DOHH2 (cell line): ENCODE measurements around the gene SP100.

Experiments
- H3F3A ChIP-seq: fragments of 200-600 bp; sonication (generic), shearing (Covaris generic); 2 replicates; pipeline ENCODE4 v1.6.0; 2016; ENCODE audit warnings: antibody characterized with exemption, mild to moderate bottlenecking; ENCODE audit not compliant: control insufficient read depth, insufficient read depth
- H3K27ac ChIP-seq: fragments of 200-600 bp; sonication (generic); 2 replicates; pipeline ENCODE4 v1.5.1; 2014; ENCODE audit warnings: low read depth, mild to moderate bottlenecking, low read length, moderate library complexity
- H3K27me3 ChIP-seq: fragments of 200-600 bp; sonication (generic); 2 replicates; pipeline ENCODE4 v1.6.1; 2014; ENCODE audit warnings: mild to moderate bottlenecking, low read length, mixed read lengths; ENCODE audit not compliant: control insufficient read depth
- H3K36me3 ChIP-seq: fragments of 200-600 bp; sonication (generic); 2 replicates; pipeline ENCODE4 v1.6.1; 2014; ENCODE audit warnings: mild to moderate bottlenecking, low read length, moderate library complexity, mixed read lengths; ENCODE audit not compliant: control insufficient read depth
- H3K4me1 ChIP-seq: fragments of 200-600 bp; sonication (generic); 2 replicates; pipeline ENCODE4 v1.6.1; 2014; ENCODE audit warnings: mild to moderate bottlenecking, low read length, mixed read lengths; ENCODE audit not compliant: control insufficient read depth
- H3K4me2 ChIP-seq: fragments of 200-600 bp; sonication (generic); 2 replicates; pipeline ENCODE4 v1.6.0; 2014; ENCODE audit warnings: mild to moderate bottlenecking, low read length, moderate library complexity
- H3K4me3 ChIP-seq: fragments of 200-600 bp; sonication (generic); 2 replicates; pipeline ENCODE4 v1.5.1; 2014; ENCODE audit warnings: mild to moderate bottlenecking, low read length, mixed read lengths
- H3K79me2 ChIP-seq: fragments of 200-600 bp; sonication (generic); 2 replicates; pipeline ENCODE4 v1.6.1; 2014; ENCODE audit warnings: mild to moderate bottlenecking, low read length, mixed read lengths; ENCODE audit not compliant: control insufficient read depth
- H3K9me2 ChIP-seq: fragments of 200-600 bp; sonication (generic); replicated peaks from 2 replicates; pipeline ENCODE4 v1.6.1; 2014; ENCODE audit warnings: mild to moderate bottlenecking, low read length, mixed read lengths; ENCODE audit not compliant: control insufficient read depth
- H3K9me3 ChIP-seq: fragments of 200-600 bp; sonication (generic); 2 replicates; pipeline ENCODE4 v1.6.1; 2014; ENCODE audit warnings: antibody characterized with exemption, low read length, mixed read lengths; ENCODE audit not compliant: control insufficient read depth, insufficient read depth
- H4K20me1 ChIP-seq: fragments of 200-600 bp; sonication (generic); 2 replicates; pipeline ENCODE4 v1.6.0; 2014; ENCODE audit warnings: low read depth, mild to moderate bottlenecking, antibody characterized with exemption, low read length, moderate library complexity; ENCODE audit not compliant: control insufficient read depth, insufficient read depth
- EZH2phosphoT487 ChIP-seq: fragments of 200-600 bp; sonication (generic); IDR thresholded peaks from 2 replicates; pipeline ENCODE4 v1.6.1; 2017; ENCODE audit warnings: borderline replicate concordance, mild to moderate bottlenecking, antibody characterized with exemption, low read length, moderate library complexity, mixed read lengths
- TF ChIP-seq, protein P1 (sequence below): fragments of 200-600 bp; sonication (generic); IDR thresholded peaks from one replicate; pipeline ENCODE4 v1.5.1; 2014; ENCODE audit warnings: antibody characterized with exemption, mild to moderate bottlenecking, low read depth, low read length; ENCODE audit not compliant: poor library complexity, severe bottlenecking

The SP100 gene

GRCh38 chr2:230503798-230504197, 87.8 kb downstream of the SP100 start:
- Histone ChIP-seq H3K4me2 (no peak overlapping the region), H3K4me1 (no peaks in the 10 kb centered on the region), H3K36me3 (no peaks in the 10 kb centered on the region), H3K79me2 (no peaks in the 10 kb centered on the region), H3F3A (no peaks in the 10 kb centered on the region), H3K4me3 (no peak overlapping the region), H3K27ac (no peak overlapping the region), H3K27me3 (no peaks in the 10 kb centered on the region), H3K9me3 (no peaks in the 10 kb centered on the region), H3K9me2 (no peaks in the 10 kb centered on the region), H4K20me1 (no peaks in the 10 kb centered on the region)
- TF ChIP-seq EZH2phosphoT487, result no peak
- TF ChIP-seq, protein P1, sequence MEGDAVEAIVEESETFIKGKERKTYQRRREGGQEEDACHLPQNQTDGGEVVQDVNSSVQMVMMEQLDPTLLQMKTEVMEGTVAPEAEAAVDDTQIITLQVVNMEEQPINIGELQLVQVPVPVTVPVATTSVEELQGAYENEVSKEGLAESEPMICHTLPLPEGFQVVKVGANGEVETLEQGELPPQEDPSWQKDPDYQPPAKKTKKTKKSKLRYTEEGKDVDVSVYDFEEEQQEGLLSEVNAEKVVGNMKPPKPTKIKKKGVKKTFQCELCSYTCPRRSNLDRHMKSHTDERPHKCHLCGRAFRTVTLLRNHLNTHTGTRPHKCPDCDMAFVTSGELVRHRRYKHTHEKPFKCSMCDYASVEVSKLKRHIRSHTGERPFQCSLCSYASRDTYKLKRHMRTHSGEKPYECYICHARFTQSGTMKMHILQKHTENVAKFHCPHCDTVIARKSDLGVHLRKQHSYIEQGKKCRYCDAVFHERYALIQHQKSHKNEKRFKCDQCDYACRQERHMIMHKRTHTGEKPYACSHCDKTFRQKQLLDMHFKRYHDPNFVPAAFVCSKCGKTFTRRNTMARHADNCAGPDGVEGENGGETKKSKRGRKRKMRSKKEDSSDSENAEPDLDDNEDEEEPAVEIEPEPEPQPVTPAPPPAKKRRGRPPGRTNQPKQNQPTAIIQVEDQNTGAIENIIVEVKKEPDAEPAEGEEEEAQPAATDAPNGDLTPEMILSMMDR, result no peak

- Histone ChIP-seq H3K9me2 (no peaks in the 10 kb centered on the region), H3K36me3 (no peaks in the 10 kb centered on the region), H3K9me3 (no peaks in the 10 kb centered on the region), H4K20me1 (no peaks in the 10 kb centered on the region), H3K27ac (no peak overlapping the region), H3F3A (no peaks in the 10 kb centered on the region), H3K4me2 (no peak overlapping the region), H3K4me1 (no peaks in the 10 kb centered on the region), H3K79me2 (no peaks in the 10 kb centered on the region), H3K4me3 (no peak overlapping the region), H3K27me3 (no peaks in the 10 kb centered on the region)
- TF ChIP-seq, protein P1, result no peak
Observed at GRCh38 chr2:230505162-230505561, 89.2 kb downstream of the SP100 start.

DNA sequence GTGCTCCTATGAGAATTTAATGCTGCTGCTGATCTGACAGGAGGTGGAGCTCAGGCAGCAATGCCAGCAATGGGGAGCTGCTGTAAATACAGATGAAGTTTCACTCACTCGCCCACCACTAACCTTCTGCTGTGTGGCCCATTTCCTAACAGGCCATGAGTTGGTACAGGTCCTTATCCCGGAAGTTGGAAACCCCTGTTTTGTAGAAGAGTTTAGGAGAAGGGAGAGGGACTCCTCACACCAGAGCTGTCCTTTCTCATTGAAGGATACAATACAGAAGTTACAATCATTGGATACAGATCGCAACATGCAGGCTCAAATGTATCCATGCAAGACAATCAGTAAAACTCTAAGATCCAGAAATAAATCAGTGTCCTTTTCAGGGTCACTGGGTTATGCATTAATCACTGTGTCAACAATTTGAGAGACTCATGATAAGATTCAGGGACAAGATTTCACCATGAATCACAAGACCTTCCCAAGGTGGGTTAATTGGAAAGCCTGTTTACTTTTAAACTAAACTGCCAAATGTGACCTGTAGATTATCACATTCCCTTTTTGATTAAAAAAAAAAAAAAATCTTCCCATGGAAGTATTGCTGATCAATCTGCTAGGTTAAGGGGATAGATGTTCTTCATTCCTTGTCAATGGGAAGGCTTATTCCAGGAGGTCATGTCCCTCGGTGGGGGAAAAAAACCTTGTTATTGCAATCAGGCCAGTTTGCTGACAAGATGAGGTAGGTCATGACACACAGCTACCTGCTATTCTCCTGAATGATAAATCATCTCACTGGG, 97.2 kb downstream of the SP100 start:
- TF ChIP-seq, protein P1, result no peak
- no peak for TF ChIP-seq EZH2phosphoT487
- Histone ChIP-seq H3K4me1 (no peaks in the 10 kb centered on the region), H3K9me3 (no peaks in the 10 kb centered on the region), H3K79me2 (no peaks in the 10 kb centered on the region), H3F3A (no peaks in the 10 kb centered on the region), H3K36me3 (no peaks in the 10 kb centered on the region), H4K20me1 (no peaks in the 10 kb centered on the region), H3K4me3 (no peak overlapping the region), H3K4me2 (no peak overlapping the region), H3K27me3 (no peaks in the 10 kb centered on the region), H3K9me2 (no peaks in the 10 kb centered on the region), H3K27ac (no peak overlapping the region)
